HS-5 (cell line): ENCODE measurements around the gene ZC3H7B.
"Not testable (repeated sequence)": the region's sequence is repeated elsewhere in the genome, so short reads cannot be mapped to it uniquely, and the experiment has no call there.

Experiments used
- DNase-seq: peaks from one replicate; pipeline ENCODE4 v3.0.0-alpha.2; 2012; ENCODE audit warnings: low read depth

The ZC3H7B gene

DNA sequence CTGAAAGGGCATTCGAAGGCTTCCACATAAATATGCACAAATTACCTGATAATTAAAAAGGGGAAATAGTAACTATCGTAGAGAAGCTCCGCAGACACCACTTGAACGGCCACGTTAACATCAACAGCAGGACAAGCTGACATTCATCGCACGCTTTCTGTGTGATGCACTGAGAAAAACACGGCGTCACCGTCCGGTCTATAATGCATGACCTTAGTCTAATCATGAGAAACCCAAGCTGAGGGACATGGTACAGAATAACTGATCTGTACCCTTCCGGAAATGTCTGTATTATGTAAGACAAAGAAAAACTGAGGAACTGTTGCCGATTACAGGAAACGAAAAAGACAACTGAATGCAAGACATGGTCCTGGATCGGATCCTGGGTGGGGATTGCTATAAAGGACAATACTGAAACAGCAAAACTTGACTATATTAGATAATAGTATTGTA is 14.7 kb upstream of the ZC3H7B start:
- no peak for DNase-seq

- peak; percentile 77 for DNase-seq
Observed at GRCh38 chr22:41288245-41288946, 12.9 kb upstream of the ZC3H7B start.

DNA sequence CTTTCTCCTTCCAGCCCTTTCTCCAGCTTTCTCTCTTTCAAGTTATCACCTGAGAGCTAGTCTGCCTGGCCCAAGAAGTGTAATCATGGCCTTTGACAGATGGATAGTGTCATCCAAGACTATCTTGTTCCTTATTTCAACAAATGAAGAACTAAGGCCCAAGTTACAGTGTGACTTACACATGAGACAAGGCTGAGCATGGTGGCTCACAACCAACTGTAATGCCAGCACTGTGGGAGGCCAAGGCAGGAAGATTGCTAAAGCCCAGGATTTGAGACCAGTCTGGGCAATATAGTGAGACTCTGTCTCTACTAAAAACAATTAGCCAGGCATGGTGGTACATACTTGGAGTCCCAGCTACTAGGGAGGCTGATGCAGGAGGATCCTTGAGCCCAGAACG is 11.7 kb upstream of the ZC3H7B start:
- no peak for DNase-seq

DNA sequence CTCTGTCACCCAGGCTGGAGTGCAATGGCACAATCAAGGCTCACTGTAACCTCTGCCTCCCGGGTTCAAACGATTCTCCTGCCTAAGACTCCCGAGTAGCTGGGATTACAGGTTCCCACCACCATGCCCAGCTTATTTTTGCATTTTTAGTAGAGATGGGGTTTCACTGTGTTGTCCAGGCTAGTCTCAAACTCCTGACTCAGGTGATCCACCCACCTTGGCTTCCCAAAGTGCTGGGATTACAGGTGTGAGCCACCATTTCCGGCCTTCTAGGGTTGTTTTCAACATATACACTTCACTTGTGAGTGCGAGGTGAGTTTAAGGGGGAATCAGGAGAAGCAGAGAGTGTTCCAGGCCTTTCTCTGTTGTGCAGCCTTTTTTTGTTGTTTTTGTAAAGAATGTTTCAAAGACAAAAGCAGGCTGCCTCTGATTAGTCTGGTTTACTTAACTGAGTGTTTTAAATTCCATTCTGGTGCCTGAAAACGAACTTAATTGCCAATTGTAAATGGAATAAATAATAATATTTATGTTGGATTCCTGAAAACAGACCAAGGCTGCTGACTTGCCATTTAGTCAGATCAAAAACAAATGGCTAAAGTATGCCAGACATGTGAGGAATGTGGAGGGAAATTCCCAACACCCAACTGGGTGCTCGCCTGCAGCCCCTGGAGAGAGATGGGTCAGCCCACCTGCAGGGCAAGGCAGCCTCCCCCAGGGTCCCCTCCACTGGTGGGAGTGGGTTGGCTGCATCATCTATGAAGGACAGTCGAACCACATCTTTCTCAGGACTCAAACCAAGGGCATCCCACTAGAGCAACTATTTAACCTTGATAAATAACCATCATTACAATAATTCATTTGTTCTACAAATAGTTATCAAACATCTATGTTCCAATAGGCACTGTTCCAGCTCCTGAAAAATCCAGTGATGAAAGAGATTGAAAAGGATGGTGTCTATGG is 10.8 kb upstream of the ZC3H7B start:
- DNase-seq = peak; percentile 91

GRCh38 chr22:41294816-41295215 is 6.5 kb upstream of the ZC3H7B start:
- DNase-seq = not testable (repeated sequence)

DNA sequence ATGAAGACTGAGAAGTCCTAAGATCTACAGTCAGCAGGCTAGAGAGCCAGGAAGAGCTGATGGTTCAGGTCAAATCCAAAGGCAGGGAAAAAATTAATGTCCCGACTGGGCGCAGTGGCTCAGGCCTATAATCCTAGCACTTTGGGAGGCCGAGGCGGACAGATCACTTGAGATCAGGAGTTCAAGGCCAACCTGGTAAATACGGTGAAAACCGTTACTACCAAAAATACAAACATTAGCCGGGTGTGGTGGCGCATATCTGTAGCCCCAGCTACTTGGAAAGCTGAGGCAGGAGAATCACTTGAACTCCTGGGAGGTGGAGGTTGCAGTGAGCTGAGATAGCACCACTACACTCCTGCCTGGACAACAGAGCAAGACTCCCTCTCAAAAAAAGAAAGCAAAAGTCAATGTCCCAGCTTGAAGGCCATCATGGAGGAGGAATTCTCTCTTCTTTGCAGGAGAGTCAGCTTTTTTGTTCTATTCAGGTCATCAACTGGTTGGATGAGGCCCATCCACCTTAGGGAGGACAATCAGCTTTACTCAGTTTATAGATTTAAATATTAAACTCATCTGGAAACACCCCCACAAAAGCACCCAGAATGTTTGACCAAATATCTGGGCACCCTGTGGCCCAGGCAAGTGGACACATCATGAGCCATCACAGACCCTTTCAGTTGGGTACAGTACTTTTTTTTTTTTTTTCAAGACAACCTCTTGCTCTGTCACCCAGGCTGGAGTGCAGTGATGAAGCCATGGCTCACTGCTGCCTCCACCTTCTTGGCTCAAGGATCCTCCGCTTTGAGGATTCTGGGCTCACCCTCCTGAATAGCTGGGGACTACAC is 4.3 kb upstream of the ZC3H7B start:
- DNase-seq = no peak

DNA sequence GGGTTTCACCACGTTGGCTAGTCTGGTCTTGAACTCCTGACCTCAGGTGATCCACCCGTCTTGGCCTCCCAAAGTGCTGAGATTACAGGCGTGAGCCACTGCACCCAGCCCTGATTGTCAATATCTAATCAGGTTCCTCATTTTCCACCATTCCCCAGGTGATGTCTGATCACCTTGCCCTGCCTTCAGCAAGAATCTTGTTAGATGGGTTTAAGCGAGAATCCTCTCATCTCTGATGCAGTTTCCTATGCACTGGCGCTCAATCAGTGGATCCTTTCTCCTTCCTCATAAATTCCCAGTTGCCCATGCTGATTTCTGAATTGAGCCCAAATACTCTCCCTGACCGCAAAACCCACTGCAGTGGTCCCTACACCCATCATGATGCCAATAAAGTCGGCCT is 664 bp upstream of the ZC3H7B start:
- no peak for DNase-seq

DNA sequence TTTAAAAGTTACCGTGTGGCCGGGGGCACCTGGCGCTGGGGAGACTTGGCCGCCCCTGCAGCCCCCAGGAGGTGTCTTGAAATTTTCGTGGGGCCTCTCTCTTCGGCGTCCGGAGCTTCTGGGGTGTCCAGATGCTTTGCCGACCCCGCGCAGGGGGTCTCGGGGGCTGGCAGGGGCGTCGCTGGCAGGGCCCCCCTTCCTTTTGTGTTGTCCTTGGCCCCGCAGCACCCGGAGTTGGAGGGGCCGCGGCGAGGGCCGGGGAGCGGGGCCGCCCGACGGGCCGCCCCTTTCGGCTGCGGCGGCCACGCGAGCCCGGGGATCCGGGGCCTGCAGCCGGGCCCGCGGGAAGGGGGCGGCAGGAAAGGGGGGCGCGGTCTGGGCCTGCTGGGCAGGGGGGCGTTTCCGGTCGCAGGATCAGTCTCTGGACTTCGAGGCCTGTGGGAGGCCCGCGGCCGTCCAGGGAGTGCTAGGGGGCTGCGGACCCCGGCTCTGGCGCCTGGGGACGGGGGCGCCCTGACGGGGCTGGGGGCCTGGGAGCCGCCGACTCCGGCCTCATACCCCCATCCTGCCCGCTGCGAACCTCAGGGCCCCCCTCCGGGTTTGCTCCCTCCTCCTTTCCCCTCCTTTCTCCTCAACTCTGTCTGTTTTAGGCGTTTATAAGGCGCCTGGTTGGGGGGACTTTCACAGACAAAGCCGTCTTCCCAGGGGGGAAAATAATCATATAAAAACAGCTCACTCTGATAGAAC is 869 bp downstream of the ZC3H7B start:
- DNase-seq = no peak

- no peak for DNase-seq
Observed at GRCh38 chr22:41302811-41303210, 1.5 kb downstream of the ZC3H7B start.

DNA sequence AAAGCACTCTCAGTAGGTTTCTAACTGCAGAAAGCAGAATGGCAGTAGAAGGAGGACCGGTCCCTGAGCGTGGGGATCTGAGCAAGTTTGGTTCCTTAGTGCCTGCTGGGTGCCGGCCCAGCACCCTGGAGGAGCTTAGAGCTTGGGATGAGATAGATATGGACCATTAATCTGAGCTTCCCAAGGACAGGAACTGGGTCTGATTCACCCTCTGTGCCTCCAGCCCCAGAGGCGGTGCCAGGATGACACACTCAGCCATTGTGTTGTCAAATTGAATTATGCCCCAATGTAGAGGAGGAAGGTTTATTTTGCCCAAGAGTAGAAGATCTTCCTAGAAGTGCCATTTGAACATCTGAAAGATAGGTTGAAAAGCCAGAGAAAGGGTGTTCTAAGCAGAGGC is 4.3 kb downstream of the ZC3H7B start:
- peak; percentile 79 for DNase-seq

GRCh38 chr22:41308054-41308453 is 6.7 kb downstream of the ZC3H7B start:
- no peak for DNase-seq

GRCh38 chr22:41308544-41308947 is 7.2 kb downstream of the ZC3H7B start:
- no peak for DNase-seq

- no peak for DNase-seq
Observed at GRCh38 chr22:41310336-41310735, 9.0 kb downstream of the ZC3H7B start.

DNA sequence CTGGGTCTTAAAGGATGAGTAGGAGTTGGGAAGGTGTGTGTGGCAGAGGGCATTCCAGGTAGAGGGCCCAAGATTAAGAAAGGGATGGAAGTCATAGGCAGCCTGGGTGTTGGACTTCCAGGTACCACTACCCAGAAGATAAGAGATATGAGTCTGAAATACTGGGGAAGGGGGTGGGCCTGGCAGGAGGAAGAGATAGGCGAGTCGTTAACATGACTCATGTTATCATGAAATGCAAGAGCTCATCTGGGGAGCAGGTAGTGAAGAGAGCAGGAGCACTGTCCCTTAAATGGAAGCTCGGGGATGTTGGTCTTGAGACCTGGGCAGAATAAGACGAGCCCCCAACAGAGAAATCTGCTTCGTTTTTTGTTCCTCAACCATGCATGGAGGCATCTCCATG is 10.2 kb downstream of the ZC3H7B start:
- no peak for DNase-seq

DNA sequence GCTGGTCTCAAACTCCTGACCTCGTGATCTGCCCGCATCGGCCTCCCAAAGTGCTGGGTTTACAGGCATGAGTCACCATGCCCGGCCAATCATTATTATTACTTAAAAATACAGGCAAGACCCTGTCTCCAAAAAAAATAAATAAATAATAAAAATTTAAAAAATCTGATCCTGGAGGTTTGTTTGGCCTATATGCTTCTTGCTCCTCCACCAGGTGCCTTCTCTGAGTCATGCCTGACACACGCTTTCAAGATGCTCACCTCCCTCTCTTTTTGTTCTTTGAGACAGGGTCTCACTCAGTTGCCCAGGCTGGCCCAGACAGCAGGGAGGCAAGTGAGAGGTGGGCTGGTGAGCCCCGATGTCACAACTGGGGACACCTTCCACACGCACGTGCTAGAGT is 13.5 kb downstream of the ZC3H7B start:
- DNase-seq = no peak

DNA sequence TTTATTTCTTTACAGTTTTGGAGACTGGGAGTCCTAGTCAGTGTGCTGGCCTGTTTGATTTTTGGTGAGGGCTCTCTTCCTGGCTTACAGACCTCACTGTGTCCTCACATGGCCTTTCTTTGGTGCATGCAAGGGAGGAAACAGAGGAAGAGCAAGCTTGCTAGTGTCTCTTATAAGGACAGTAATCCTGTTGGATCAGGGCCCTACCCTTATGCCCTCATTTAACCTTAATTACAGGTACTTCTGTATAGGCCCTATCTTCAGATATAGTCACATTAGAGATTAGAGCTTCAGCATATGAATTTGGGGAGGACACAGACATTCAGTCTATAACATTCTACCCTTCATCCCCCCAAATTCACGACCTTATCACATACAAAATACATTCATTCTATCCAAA is 14.3 kb downstream of the ZC3H7B start:
- DNase-seq = no peak

GRCh38 chr22:41320416-41321240 is 19.3 kb downstream of the ZC3H7B start:
- no peak for DNase-seq

DNA sequence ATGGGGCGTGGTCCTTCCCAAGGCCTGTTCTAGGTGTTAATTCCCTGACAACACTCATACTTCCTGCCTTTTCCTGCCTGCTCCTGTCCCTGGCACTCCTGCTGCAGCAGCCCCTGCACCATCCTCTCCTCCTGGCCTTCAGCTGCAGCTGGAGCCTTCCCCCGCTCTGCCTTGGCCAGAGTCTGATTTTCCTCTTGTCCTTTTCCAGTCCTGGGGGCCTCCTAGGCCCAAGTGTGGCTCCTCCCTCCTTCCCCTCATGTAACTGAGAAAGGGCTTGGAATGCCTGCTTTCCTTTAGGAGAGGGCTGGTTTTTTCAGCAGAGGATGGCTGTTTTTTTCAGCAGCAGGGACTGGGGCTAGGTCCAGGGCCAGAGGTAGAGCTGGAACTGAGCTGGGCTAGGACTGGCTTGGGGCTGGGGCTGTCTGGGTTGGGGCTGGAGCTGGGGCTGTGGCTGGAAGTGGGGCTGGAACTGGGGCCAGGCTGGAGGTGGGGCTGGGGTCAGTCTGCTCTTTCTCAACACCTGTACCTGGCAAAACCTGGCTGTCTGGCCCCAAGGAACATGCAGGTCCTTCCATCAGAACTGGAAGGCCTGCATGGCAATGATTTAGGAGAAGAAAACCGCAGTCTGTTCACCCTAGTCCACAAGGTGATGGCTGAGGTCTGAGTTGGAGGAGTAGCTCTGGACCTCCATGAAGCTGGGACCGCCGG is 23.6 kb downstream of the ZC3H7B start:
- DNase-seq = no peak

GRCh38 chr22:41327124-41327523 is 25.8 kb downstream of the ZC3H7B start:
- DNase-seq = no peak

DNA sequence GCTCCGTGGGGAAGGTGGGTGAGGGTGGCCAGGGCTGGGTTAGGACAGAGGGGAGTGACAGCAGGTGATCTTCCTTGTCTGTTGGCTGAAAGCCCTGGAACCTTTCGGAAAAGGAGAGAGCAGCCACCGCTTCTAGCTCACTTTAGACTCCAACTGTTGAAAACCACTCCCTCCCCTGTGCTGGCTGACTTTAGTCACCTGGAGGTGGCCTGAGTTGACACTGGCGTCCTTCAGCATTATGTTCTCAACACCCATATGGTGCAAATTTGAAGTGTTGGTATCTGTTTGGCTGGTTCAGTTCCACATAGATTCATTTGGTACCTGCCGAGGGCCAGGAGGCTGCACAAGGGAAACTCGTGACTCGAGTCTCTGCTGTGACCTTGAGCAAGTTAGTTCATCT is 28.8 kb downstream of the ZC3H7B start:
- DNase-seq = no peak
